HUES48 (cell line): Measurements from ENCODE around the gene ACP6.
"Not testable (repeated sequence)": the region's sequence is repeated elsewhere in the genome, so short reads cannot be mapped to it uniquely, and the experiment has no call there.

ENCODE experiments used
- H3K27ac ChIP-seq: one replicate; pipeline ENCODE4 v1.7.0; 2013; ENCODE audit warnings: low read depth, low read length, inconsistent platforms
- H3K27me3 ChIP-seq: 2 replicates; pipeline ENCODE4 v1.6.1; 2013; ENCODE audit warnings: mild to moderate bottlenecking, low read length; ENCODE audit not compliant: control insufficient read depth, insufficient read depth
- H3K36me3 ChIP-seq: 2 replicates; pipeline ENCODE4 v1.6.1; 2013; ENCODE audit warnings: low read length; ENCODE audit not compliant: control insufficient read depth, insufficient read depth
- H3K4me1 ChIP-seq: 2 replicates; pipeline ENCODE4 v1.6.1; 2013; ENCODE audit warnings: mild to moderate bottlenecking, low read length; ENCODE audit not compliant: control insufficient read depth, insufficient read depth
- H3K4me3 ChIP-seq: 2 replicates; pipeline ENCODE4 v1.5.1; 2013; ENCODE audit warnings: mild to moderate bottlenecking, low read depth, low read length
- H3K9ac ChIP-seq: 2 replicates; pipeline ENCODE4 v1.6.1; 2013; ENCODE audit warnings: mild to moderate bottlenecking, low read depth, low read length, moderate library complexity
- H3K9me3 ChIP-seq: 2 replicates; pipeline ENCODE4 v1.6.1; 2013; ENCODE audit warnings: low read length; ENCODE audit not compliant: control insufficient read depth, insufficient read depth

The ACP6 gene

GRCh38 chr1:147620543-147620942 lies 49.8 kb downstream of the ACP6 start:
- Histone ChIP-seq H3K36me3 (peaks cover 92% of the 10 kb centered on the region), H3K9ac (no peak overlapping the region), H3K4me1 (peaks cover 6% of the 10 kb centered on the region; the same call in 1 of the 2 replicates), H3K27ac (no peak overlapping the region), H3K4me3 (no peak overlapping the region), H3K9me3 (no peaks in the 10 kb centered on the region), H3K27me3 (no peaks in the 10 kb centered on the region)

GRCh38 chr1:147619741-147620140 lies 50.6 kb downstream of the ACP6 start:
- Histone ChIP-seq H3K9me3 (no peaks in the 10 kb centered on the region), H3K4me3 (no peak overlapping the region), H3K27me3 (no peaks in the 10 kb centered on the region), H3K9ac (no peak overlapping the region), H3K4me1 (no peaks in the 10 kb centered on the region), H3K36me3 (peaks cover 98% of the 10 kb centered on the region), H3K27ac (no peak overlapping the region)

GRCh38 chr1:147618771-147619170 lies 51.6 kb downstream of the ACP6 start:
- H3K36me3 ChIP-seq = peaks cover 98% of the 10 kb centered on the region
- no peak overlapping the region for H3K9ac ChIP-seq
- H3K4me3 ChIP-seq = no peak overlapping the region
- no peaks in the 10 kb centered on the region for H3K4me1 ChIP-seq
- H3K27ac ChIP-seq = no peak overlapping the region
- no peaks in the 10 kb centered on the region for H3K9me3 ChIP-seq
- no peaks in the 10 kb centered on the region for H3K27me3 ChIP-seq

- no peaks in the 10 kb centered on the region for H3K4me1 ChIP-seq
- no peak overlapping the region for H3K27ac ChIP-seq
- no peak overlapping the region for H3K4me3 ChIP-seq
- no peaks in the 10 kb centered on the region for H3K9me3 ChIP-seq
- H3K27me3 ChIP-seq = no peaks in the 10 kb centered on the region
- peaks cover 98% of the 10 kb centered on the region for H3K36me3 ChIP-seq
- H3K9ac ChIP-seq = no peak overlapping the region
These were observed 52.2 kb downstream of the ACP6 start for GRCh38 chr1:147618077-147618569.

- peaks cover 93% of the 10 kb centered on the region for H3K36me3 ChIP-seq
These were observed 55.4 kb downstream of the ACP6 start for GRCh38 chr1:147614966-147615365.

GRCh38 chr1:147613506-147613905 lies 56.8 kb downstream of the ACP6 start:
- Histone ChIP-seq H3K9me3 (no peaks in the 10 kb centered on the region), H3K36me3 (peaks cover 86% of the 10 kb centered on the region), H3K4me3 (no peak overlapping the region), H3K27ac (no peak overlapping the region), H3K9ac (no peak overlapping the region), H3K4me1 (peaks cover 14% of the 10 kb centered on the region; the same call in 1 of the 2 replicates), H3K27me3 (no peaks in the 10 kb centered on the region)

More at GRCh38 chr1:147614966-147615365, 55.4 kb downstream of the ACP6 start:
- H3K27ac ChIP-seq, H3K27me3 ChIP-seq, H3K9ac ChIP-seq, H3K9me3 ChIP-seq, H3K4me3 ChIP-seq: not testable (repeated sequence)
- peaks cover 14% of the 10 kb centered on the region; the same call in 1 of the 2 replicates for H3K4me1 ChIP-seq

- H3K9ac ChIP-seq = no peak overlapping the region
- H3K4me3 ChIP-seq = no peak overlapping the region
- no peaks in the 10 kb centered on the region for H3K27me3 ChIP-seq
- no peak overlapping the region for H3K27ac ChIP-seq
- peaks cover 82% of the 10 kb centered on the region for H3K36me3 ChIP-seq
- H3K9me3 ChIP-seq = no peaks in the 10 kb centered on the region
- H3K4me1 ChIP-seq = peaks cover 14% of the 10 kb centered on the region; the same call in 1 of the 2 replicates
These were observed 58.0 kb downstream of the ACP6 start for GRCh38 chr1:147612366-147612765.

- no peaks in the 10 kb centered on the region for H3K9me3 ChIP-seq
- H3K36me3 ChIP-seq = peaks cover 82% of the 10 kb centered on the region
- no peaks in the 10 kb centered on the region for H3K27me3 ChIP-seq
- H3K4me1 ChIP-seq = peaks cover 14% of the 10 kb centered on the region; the same call in 1 of the 2 replicates
- peak overlapping the region; percentile 2 for H3K27ac ChIP-seq
- H3K9ac ChIP-seq = no peak overlapping the region
- no peak overlapping the region for H3K4me3 ChIP-seq
These were observed 58.7 kb downstream of the ACP6 start for GRCh38 chr1:147611586-147611985.

GRCh38 chr1:147611021-147611426 lies 59.3 kb downstream of the ACP6 start:
- Histone ChIP-seq H3K4me3 (no peak overlapping the region), H3K4me1 (peaks cover 14% of the 10 kb centered on the region; the same call in 1 of the 2 replicates), H3K27ac (peak overlapping the region; percentile 2), H3K36me3 (peaks cover 84% of the 10 kb centered on the region), H3K9ac (no peak overlapping the region), H3K9me3 (no peaks in the 10 kb centered on the region), H3K27me3 (no peaks in the 10 kb centered on the region)

- Histone ChIP-seq H3K9ac (no peak overlapping the region), H3K4me1 (peaks cover 14% of the 10 kb centered on the region; the same call in 1 of the 2 replicates), H3K27ac (no peak overlapping the region), H3K9me3 (no peaks in the 10 kb centered on the region), H3K27me3 (no peaks in the 10 kb centered on the region), H3K4me3 (no peak overlapping the region), H3K36me3 (peaks cover 81% of the 10 kb centered on the region)
These were observed 61.0 kb downstream of the ACP6 start for GRCh38 chr1:147609358-147609757.

GRCh38 chr1:147608596-147608995 lies 61.7 kb downstream of the ACP6 start:
- Histone ChIP-seq H3K27me3 (no peaks in the 10 kb centered on the region), H3K36me3 (peaks cover 73% of the 10 kb centered on the region), H3K4me1 (peaks cover 14% of the 10 kb centered on the region; the same call in 1 of the 2 replicates), H3K4me3 (no peak overlapping the region), H3K27ac (no peak overlapping the region), H3K9me3 (no peaks in the 10 kb centered on the region), H3K9ac (no peak overlapping the region)
